HepG2 (cell line): Measurements from ENCODE around the gene CDK14. TPM values are rescaled to one million over a fixed set of nuclear protein-coding genes. Genes with fewer than 3 reads are reported as not detected.

Experiments
- ATAC-seq: fragments of 200-7000 bp; cut with Tn5 transposase; 3 replicates; pipeline ENCODE4 v1.9.1; 2020; ENCODE audit warnings: mild to moderate bottlenecking, moderate library complexity
- BruUV-seq: library from RNA; stranded (reverse); fragments of 400-500 nt; replicated peaks from 2 replicates; lab custom pipeline; 2021; lab: Mats Ljungman, UMichigan
- CTCF ChIA-PET: fragments of 300-600 bp; formaldehyde crosslinking; extraction: SDS; loops from one replicate; lab custom pipeline; 2021; ENCODE audit warnings: low total read pairs, inconsistent platforms, low intra/inter-chr PET ratio; lab: Yijun Ruan, JAX
- POLR2A ChIA-PET: fragments of 350-600 bp; sonication (Branson Sonifier 250); formaldehyde crosslinking; loops from one replicate; lab custom pipeline; 2020; ENCODE audit warnings: antibody characterized with exemption, inconsistent platforms; lab: Yijun Ruan, JAX
- DNase-seq: peaks from one replicate; pipeline ENCODE4 v3.0.0-alpha.2; 2015; ENCODE audit warnings: low spot score
- FAIRE-seq: peaks from 3 replicates; lab custom pipeline; 2011; peaks lifted over from hg19 to GRCh38; lab: Jason Lieb, UNC
- H2AFZ ChIP-seq: one replicate; pipeline ENCODE4 v1.6.1; 2011; ENCODE audit warnings: low read length, inconsistent platforms
- H3K27ac ChIP-seq: fragments of 300-600 bp; 3 replicates; pipeline ENCODE4 v1.8.0; 2011; ENCODE audit warnings: mixed run types, mild to moderate bottlenecking, mixed read lengths, low read length, inconsistent platforms; ENCODE audit not compliant: insufficient read depth; ENCODE audit errors: extremely low read length
- H3K27me3 ChIP-seq, 2 experiments: fragments of 200-600 bp in 1 of 2; 2 replicates in 1 of 2; 3 replicates in 1 of 2; pipeline versions ENCODE4 v1.6.0 to v1.8.0; 2011; ENCODE audit warnings: low read length in 2 of 2, mild to moderate bottlenecking in 2 of 2, moderate library complexity in 2 of 2, inconsistent platforms in 1 of 2; ENCODE audit not compliant: insufficient read depth in 2 of 2, control insufficient read depth in 1 of 2
- H3K36me3 ChIP-seq, 2 experiments: fragments of 200-600 bp in 1 of 2; replicated peaks in 1 of 2; 2 replicates in 1 of 2; 3 replicates in 1 of 2; pipeline versions ENCODE4 v1.5.1 to v1.8.0; 2011; ENCODE audit warnings: low read length in 2 of 2, inconsistent platforms in 1 of 2; ENCODE audit not compliant: insufficient read depth in 2 of 2, control insufficient read depth in 1 of 2
- H3K4me1 ChIP-seq: 2 replicates; pipeline ENCODE4 v1.5.1; 2012; ENCODE audit warnings: low read length, inconsistent platforms; ENCODE audit not compliant: insufficient read depth
- H3K4me2 ChIP-seq: 2 replicates; pipeline ENCODE4 v1.6.0; 2011; ENCODE audit warnings: low read depth, low read length, inconsistent platforms
- H3K4me3 ChIP-seq, 3 experiments: fragments of 200-600 bp in 1 of 3; sonication (generic), shearing (Covaris generic) in 1 of 3; replicated peaks in 1 of 3; 2 replicates each; pipeline ENCODE4 v1.5.1; 2011 to 2016; ENCODE audit warnings: low read length in 3 of 3, inconsistent platforms in 2 of 3, low read depth in 2 of 3, mild to moderate bottlenecking in 2 of 3, control low read depth in 1 of 3, mixed read lengths in 1 of 3; ENCODE audit not compliant: insufficient read depth in 1 of 3
- H3K79me2 ChIP-seq: one replicate; pipeline ENCODE4 v1.6.1; 2011; ENCODE audit warnings: low read length, inconsistent platforms; ENCODE audit not compliant: insufficient read depth
- H3K9ac ChIP-seq: 2 replicates; pipeline ENCODE4 v1.6.0; 2011; ENCODE audit warnings: mild to moderate bottlenecking, low read depth, low read length, inconsistent platforms; ENCODE audit not compliant: insufficient read depth
- H3K9me3 ChIP-seq: 2 replicates; pipeline ENCODE4 v1.5.1; 2012; ENCODE audit warnings: mild to moderate bottlenecking, low read length
- H4K20me1 ChIP-seq: 2 replicates; pipeline ENCODE4 v1.6.0; 2011; ENCODE audit warnings: inconsistent platforms, mild to moderate bottlenecking, low read length, moderate library complexity; ENCODE audit not compliant: insufficient read depth
- ARID2 ChIP-seq: sonication (generic); formaldehyde crosslinking; IDR thresholded peaks from 2 replicates; pipeline ENCODE4 v1.8.1; 2022; ENCODE audit warnings: mild to moderate bottlenecking, missing genetic modification reagents, borderline replicate concordance
- ATF3 ChIP-seq: sonication (generic); formaldehyde crosslinking; IDR thresholded peaks from 2 replicates; pipeline ENCODE4 v1.4.0; 2020; ENCODE audit warnings: missing genetic modification reagents
- HOMEZ ChIP-seq: IDR thresholded peaks from 2 replicates; pipeline ENCODE4 v1.6.1; 2016; ENCODE audit warnings: low read depth
- JUNB ChIP-seq: sonication (generic); formaldehyde crosslinking; IDR thresholded peaks from 2 replicates; pipeline ENCODE4 v1.8.0; 2022; ENCODE audit warnings: missing genetic modification reagents, mild to moderate bottlenecking, borderline replicate concordance
- TRAFD1 ChIP-seq: sonication (generic); formaldehyde crosslinking; IDR thresholded peaks from 2 replicates; pipeline ENCODE4 v1.5.1; 2020; ENCODE audit warnings: missing genetic modification reagents, mild to moderate bottlenecking, borderline replicate concordance
- ZNF101 ChIP-seq: sonication (generic); formaldehyde crosslinking; IDR thresholded peaks from 2 replicates; pipeline ENCODE4 v1.4.0; 2020; ENCODE audit warnings: mild to moderate bottlenecking, low read depth, missing genetic modification reagents, borderline replicate concordance
- ZNF382 ChIP-seq: sonication (generic); formaldehyde crosslinking; IDR thresholded peaks from 2 replicates; pipeline ENCODE4 v1.5.0; 2020; ENCODE audit warnings: missing genetic modification reagents, mild to moderate bottlenecking, borderline replicate concordance
- ZNF513 ChIP-seq: sonication (generic); formaldehyde crosslinking; conservative IDR thresholded peaks from 2 replicates; pipeline ENCODE4 v1.5.0; 2020; ENCODE audit warnings: missing genetic modification reagents
- WGBS: methylation state at CpG from one replicate; pipeline ENCODE4 v1.1.6; 2017; ENCODE audit warnings: low lambda C conversion rate; 5-methylcytosine and 5-hydroxymethylcytosine counted together
- in situ Hi-C: cut with HindIII; loops from 2 replicates; pipeline ENCODE4 v1.10.0; 2017; ENCODE audit warnings: low pct_unique_long_range_greater_than_20kb; ENCODE audit not compliant: extremely low pct_ligation_motif_present
- intact Hi-C: fragments of 100-400 bp; cut with micrococcal nuclease; formaldehyde crosslinking; loops from one replicate; pipeline ENCODE4 v1.10.0; 2022; ENCODE audit not compliant: unreplicated experiment
- polyA plus RNA-seq, 8 experiments: library from polyadenylated mRNA; depleted of rRNA in 3 of 8; stranded (reverse) in 7 of 8; unstranded in 1 of 8; fragments of >200 nt; fragmentation: Illumina TruSeq in 4 of 8; extraction: Trizol in 4 of 8; gene quantifications; 2 replicates each; pipeline versions ENCODE4 v1.2.1 to v1.2.3, GENCODE V29; 2011 to 2016; ENCODE audit warnings: low read depth in 4 of 8, missing spikeins in 1 of 8, mixed read lengths in 1 of 8; ENCODE audit not compliant: insufficient read depth in 1 of 8
- total RNA-seq, 5 experiments: library from RNA; depleted of rRNA; stranded (reverse); fragments of >200 nt; fragmentation: Illumina TruSeq; extraction: Trizol; gene quantifications; 2 replicates each; pipeline ENCODE4 v1.2.3, GENCODE V29; 2016; ENCODE audit warnings: low read depth in 1 of 5
- TF ChIP-seq, protein P1 (sequence below): sonication (generic); formaldehyde crosslinking; conservative IDR thresholded peaks from 2 replicates; pipeline ENCODE4 v1.4.0; 2020; ENCODE audit warnings: missing genetic modification reagents

CDK14 gene
- total and polyA plus RNA-seq, 2 of the 13 experiments (the other 11 are each of a cell fraction or from before 2014, with no cell fraction given), result 0.26 to 0.71 TPM

GRCh38 chr7:90833443-90833842 lies 237.3 kb downstream of the CDK14 start:
- H3K27ac ChIP-seq, result no peak overlapping the region
- H3K4me1 ChIP-seq, result no peaks in the 10 kb centered on the region
- CTCF ChIA-PET, result no interaction called here
- no peaks in the 10 kb centered on the region for H3K27me3 ChIP-seq
- intact Hi-C loops, result no loop called here
- FAIRE-seq, result no peak
- H3K9me3 ChIP-seq, result peaks cover 13% of the 10 kb centered on the region; the same call in 1 of the 2 replicates
- no peak overlapping the region for H3K9ac ChIP-seq
- 47% methylated on average over 1 of the region's 1 CpG for WGBS
- no peaks in the 10 kb centered on the region for H3K36me3 ChIP-seq
- BruUV-seq, result no TSS peak
- no peak for TF ChIP-seq JUNB (CRISPR knock-in tag)
- TF ChIP-seq ZNF513 (CRISPR knock-in tag), result no peak
- no peak for TF ChIP-seq ARID2
- TF ChIP-seq, protein P1, sequence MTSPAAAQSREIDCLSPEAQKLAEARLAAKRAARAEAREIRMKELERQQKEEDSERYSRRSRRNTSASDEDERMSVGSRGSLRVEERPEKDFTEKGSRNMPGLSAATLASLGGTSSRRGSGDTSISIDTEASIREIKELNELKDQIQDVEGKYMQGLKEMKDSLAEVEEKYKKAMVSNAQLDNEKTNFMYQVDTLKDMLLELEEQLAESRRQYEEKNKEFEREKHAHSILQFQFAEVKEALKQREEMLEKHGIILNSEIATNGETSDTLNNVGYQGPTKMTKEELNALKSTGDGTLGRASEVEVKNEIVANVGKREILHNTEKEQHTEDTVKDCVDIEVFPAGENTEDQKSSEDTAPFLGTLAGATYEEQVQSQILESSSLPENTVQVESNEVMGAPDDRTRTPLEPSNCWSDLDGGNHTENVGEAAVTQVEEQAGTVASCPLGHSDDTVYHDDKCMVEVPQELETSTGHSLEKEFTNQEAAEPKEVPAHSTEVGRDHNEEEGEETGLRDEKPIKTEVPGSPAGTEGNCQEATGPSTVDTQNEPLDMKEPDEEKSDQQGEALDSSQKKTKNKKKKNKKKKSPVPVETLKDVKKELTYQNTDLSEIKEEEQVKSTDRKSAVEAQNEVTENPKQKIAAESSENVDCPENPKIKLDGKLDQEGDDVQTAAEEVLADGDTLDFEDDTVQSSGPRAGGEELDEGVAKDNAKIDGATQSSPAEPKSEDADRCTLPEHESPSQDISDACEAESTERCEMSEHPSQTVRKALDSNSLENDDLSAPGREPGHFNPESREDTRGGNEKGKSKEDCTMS (CRISPR knock-in tag), result no peak
- no peak for TF ChIP-seq TRAFD1 (CRISPR knock-in tag)
- no peak for TF ChIP-seq ATF3 (CRISPR knock-in tag)
- TF ChIP-seq HOMEZ (CRISPR knock-in tag), result no peak
- TF ChIP-seq ZNF101 (CRISPR knock-in tag), result no peak
- no peak for TF ChIP-seq ZNF382 (CRISPR knock-in tag)
- H3K4me3 ChIP-seq, result no peak overlapping the region
- no peaks in the 10 kb centered on the region for H4K20me1 ChIP-seq
- no peak overlapping the region for H2AFZ ChIP-seq
- no peak for DNase-seq
- H3K79me2 ChIP-seq, result no peaks in the 10 kb centered on the region
- in situ Hi-C loops, result no loop called here
- no peak overlapping the region for H3K4me2 ChIP-seq
- ATAC-seq, result no peak
- POLR2A ChIA-PET, result no interaction called here
